Osteoblast (primary cell): ENCODE results near the gene WRAP73. TPM values are rescaled to one million over a fixed set of nuclear protein-coding genes. Genes with fewer than 3 reads are reported as not detected.

Source experiments
- DNase-seq: peaks from one replicate; pipeline ENCODE4 v3.0.0; 2011; ENCODE audit warnings: low spot score, mixed read lengths; ENCODE audit not compliant: insufficient read length; ENCODE audit errors: missing footprints
- H2AFZ ChIP-seq: 2 replicates; pipeline ENCODE4 v1.6.0; 2011; ENCODE audit warnings: mild to moderate bottlenecking, low read length
- H3K27ac ChIP-seq: 2 replicates; pipeline ENCODE4 v1.5.1; 2011; ENCODE audit warnings: mild to moderate bottlenecking, low read depth, low read length, moderate library complexity
- H3K27me3 ChIP-seq: 2 replicates; pipeline ENCODE4 v1.6.0; 2012; ENCODE audit warnings: mild to moderate bottlenecking, control low read depth, inconsistent platforms, low read length, moderate library complexity; ENCODE audit not compliant: insufficient read depth
- H3K36me3 ChIP-seq: 2 replicates; pipeline ENCODE4 v1.5.1; 2011; ENCODE audit warnings: mild to moderate bottlenecking, low read length, control low read depth, moderate library complexity; ENCODE audit not compliant: insufficient read depth
- H3K4me1 ChIP-seq: 2 replicates; pipeline ENCODE4 v1.5.1; 2011; ENCODE audit warnings: mild to moderate bottlenecking, low read length, control low read depth, moderate library complexity; ENCODE audit not compliant: insufficient read depth
- H3K4me2 ChIP-seq: 2 replicates; pipeline ENCODE4 v1.6.0; 2011; ENCODE audit warnings: mild to moderate bottlenecking, low read length; ENCODE audit not compliant: insufficient read depth
- H3K4me3 ChIP-seq: fragments of 200-600 bp; sonication (generic); 3 replicates; pipeline ENCODE4 v1.5.1; 2012; ENCODE audit warnings: mild to moderate bottlenecking, low read length, inconsistent platforms; ENCODE audit not compliant: insufficient read depth
- H3K79me2 ChIP-seq: 2 replicates; pipeline ENCODE4 v1.6.0; 2012; ENCODE audit warnings: mild to moderate bottlenecking, low read length, control low read depth, inconsistent platforms; ENCODE audit not compliant: insufficient read depth
- H3K9me3 ChIP-seq: 2 replicates; pipeline ENCODE4 v1.5.1; 2011; ENCODE audit warnings: low read depth, low read length, control low read depth
- H4K20me1 ChIP-seq: 2 replicates; pipeline ENCODE4 v1.6.0; 2012; ENCODE audit warnings: mild to moderate bottlenecking, low read length, control low read depth; ENCODE audit not compliant: insufficient read depth
- CTCF ChIP-seq: IDR thresholded peaks from 2 replicates; pipeline ENCODE4 v1.5.1; 2011; ENCODE audit warnings: mild to moderate bottlenecking, low read depth, low read length, moderate library complexity; ENCODE audit errors: extremely low read depth
- total RNA-seq: library from RNA; depleted of rRNA; stranded (reverse); fragments of >200 nt; gene quantifications from 2 replicates; pipeline ENCODE4 v1.2.3, GENCODE V29; 2012

Gene WRAP73
- total RNA-seq, 1 donor = 9.8 TPM

- Histone ChIP-seq H3K79me2 (no peaks in the 10 kb centered on the region), H3K4me3 (no peak overlapping the region), H3K9me3 (no peaks in the 10 kb centered on the region), H2AFZ (no peak overlapping the region), H3K27ac (no peak overlapping the region), H3K27me3 (no peaks in the 10 kb centered on the region), H3K4me2 (no peak overlapping the region), H3K4me1 (no peaks in the 10 kb centered on the region), H4K20me1 (no peaks in the 10 kb centered on the region), H3K36me3 (no peaks in the 10 kb centered on the region)
- TF ChIP-seq CTCF = no peak
- no peak for DNase-seq
These were observed 24.5 kb upstream of the WRAP73 start for GRCh38 chr1:3674100-3675094.

DNA sequence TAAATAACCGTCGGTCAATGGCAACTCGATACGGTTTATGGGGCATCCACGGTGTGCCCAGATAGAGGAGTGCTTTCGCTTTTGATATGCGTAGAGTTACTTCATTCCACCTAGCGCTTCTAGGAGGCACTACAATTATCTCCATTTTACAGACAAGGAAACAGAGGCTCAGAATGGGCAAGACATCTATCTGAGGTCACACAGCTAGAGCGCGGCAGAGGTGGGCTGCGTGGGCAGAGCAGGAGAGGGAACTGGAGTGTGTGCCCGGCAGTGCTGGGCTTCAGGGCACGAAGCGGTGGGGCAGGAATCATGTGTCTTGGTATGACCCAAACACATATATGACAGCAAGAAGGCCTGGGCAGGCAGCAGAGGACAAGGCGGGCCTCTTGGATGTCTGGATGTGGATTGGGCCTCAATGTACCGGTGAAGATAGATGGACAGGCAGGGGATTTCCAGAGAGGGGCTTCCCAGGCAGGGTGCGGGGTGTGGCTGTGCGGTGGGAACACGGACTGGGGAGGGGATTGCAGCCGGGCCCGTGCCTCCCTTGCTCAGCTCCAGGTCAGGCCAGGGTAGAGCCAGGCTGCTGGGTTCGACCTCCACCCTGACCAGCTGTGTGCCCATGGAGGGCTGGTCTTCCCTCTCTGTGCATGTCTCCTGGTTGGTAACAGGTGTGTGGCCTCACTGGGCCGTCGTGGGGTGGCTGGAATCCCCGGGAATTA lies 23.6 kb upstream of the WRAP73 start:
- DNase-seq = no peak
- Histone ChIP-seq H3K79me2 (no peaks in the 10 kb centered on the region), H3K27me3 (no peaks in the 10 kb centered on the region), H3K4me2 (no peak overlapping the region), H3K9me3 (no peaks in the 10 kb centered on the region), H3K4me3 (no peak overlapping the region), H3K36me3 (no peaks in the 10 kb centered on the region), H3K27ac (no peak overlapping the region), H4K20me1 (no peaks in the 10 kb centered on the region), H2AFZ (no peak overlapping the region), H3K4me1 (no peaks in the 10 kb centered on the region)
- no peak for TF ChIP-seq CTCF

DNA sequence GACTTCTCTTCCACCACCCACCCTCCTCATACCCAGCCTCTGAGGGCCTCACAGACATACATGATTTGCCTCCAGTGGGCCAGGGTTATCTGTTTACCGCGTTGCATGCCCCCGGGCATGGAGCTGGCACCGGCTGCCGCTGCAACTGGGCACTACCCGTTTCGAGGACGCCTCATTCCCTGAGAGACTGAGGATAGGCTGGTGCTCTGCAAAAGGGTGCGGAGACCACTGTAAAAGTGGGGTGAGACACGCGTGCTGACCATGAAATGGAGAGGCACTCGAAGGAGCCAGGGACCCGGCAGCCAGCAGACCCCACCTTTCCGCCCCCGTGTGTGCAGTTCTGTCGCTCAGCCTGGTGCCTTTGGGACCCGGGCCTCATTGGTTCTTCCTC lies 23.1 kb upstream of the WRAP73 start:
- Histone ChIP-seq H3K4me2 (no peak overlapping the region), H4K20me1 (no peaks in the 10 kb centered on the region), H3K36me3 (no peaks in the 10 kb centered on the region), H3K79me2 (no peaks in the 10 kb centered on the region), H2AFZ (no peak overlapping the region), H3K9me3 (no peaks in the 10 kb centered on the region), H3K27me3 (no peaks in the 10 kb centered on the region), H3K4me1 (no peaks in the 10 kb centered on the region), H3K4me3 (no peak overlapping the region), H3K27ac (no peak overlapping the region)
- TF ChIP-seq CTCF = no peak
- no peak for DNase-seq
